H1 (cell line): ENCODE measurements around the gene MT1B. TPM values are rescaled to one million over a fixed set of nuclear protein-coding genes. Genes with fewer than 3 reads are reported as not detected.

Experiments used
- ASH2L ChIP-seq: fragments of 200-600, 300-600 bp; sonication (generic); IDR thresholded peaks from one replicate; pipeline ENCODE4 v1.7.1; 2017; ENCODE audit warnings: low read length
- BACH1 ChIP-seq: IDR thresholded peaks from 2 replicates; pipeline ENCODE4 v1.6.1; 2012; ENCODE audit warnings: low read length, improper control_type of control experiment
- CHD2 ChIP-seq: IDR thresholded peaks from 2 replicates; pipeline ENCODE4 v1.6.1; 2012; ENCODE audit warnings: low read length, improper control_type of control experiment
- CHD7 ChIP-seq: fragments of 300-600 bp; sonication (generic); IDR thresholded peaks from 2 replicates; pipeline ENCODE4 v1.7.1; 2012; ENCODE audit warnings: low read length, moderate library complexity, mild to moderate bottlenecking, inconsistent platforms; ENCODE audit not compliant: insufficient replicate concordance
- GTF2F1 ChIP-seq: IDR thresholded peaks from 2 replicates; pipeline ENCODE4 v1.6.1; 2012; ENCODE audit warnings: low read depth, low read length, improper control_type of control experiment, borderline replicate concordance
- KDM1A ChIP-seq: fragments of 200-600, 300-600 bp; sonication (generic); IDR thresholded peaks from 2 replicates; pipeline ENCODE4 v1.7.1; 2016; ENCODE audit warnings: mild to moderate bottlenecking, low read length, borderline replicate concordance
- NANOG ChIP-seq: IDR thresholded peaks from 2 replicates; pipeline ENCODE4 v1.6.1; 2011; ENCODE audit warnings: low read length, low read depth, mild to moderate bottlenecking, inconsistent platforms; ENCODE audit not compliant: insufficient read depth, poor library complexity, severe bottlenecking
- RBBP5 ChIP-seq: IDR thresholded peaks from 2 replicates; pipeline ENCODE4 v1.7.1; 2012; ENCODE audit warnings: low read depth, mild to moderate bottlenecking, inconsistent platforms, low read length, moderate library complexity, borderline replicate concordance
- RXRA ChIP-seq: IDR thresholded peaks from 2 replicates; pipeline ENCODE4 v1.6.1; 2011; ENCODE audit warnings: low read depth, mild to moderate bottlenecking, low read length, moderate library complexity; ENCODE audit not compliant: insufficient read depth
- SIX5 ChIP-seq: IDR thresholded peaks from 2 replicates; pipeline ENCODE4 v1.6.1; 2011; ENCODE audit warnings: mild to moderate bottlenecking, low read depth, low read length
- TAF1 ChIP-seq: IDR thresholded peaks from 2 replicates; pipeline ENCODE4 v1.6.1; 2011; ENCODE audit warnings: mild to moderate bottlenecking, low read depth, low read length
- YY1 ChIP-seq: IDR thresholded peaks from 2 replicates; pipeline ENCODE4 v1.6.1; 2011; ENCODE audit warnings: low read depth, mild to moderate bottlenecking, low read length
- polyA plus RNA-seq, 7 experiments: library from polyadenylated mRNA; depleted of rRNA in 3 of 7; stranded (reverse) in 5 of 7; unstranded in 2 of 7; fragments of >200 nt in 5 of 7; fragments of 200-250 nt in 2 of 7; gene quantifications; 1 replicate in 5 of 7; 2 replicates in 1 of 7; 4 replicates in 1 of 7; pipeline versions ENCODE4 v1.2.1 to v1.2.3, GENCODE V29; 2011 to 2013; ENCODE audit warnings: missing spikeins in 2 of 7, mixed read lengths in 2 of 7
- total RNA-seq: library from RNA; stranded (reverse); fragmentation: NEBNext Ultra II Directional; extraction: Animal tissue kit (Norgen Biotek cat#: 25700); gene quantifications from 2 replicates; pipeline ENCODE4 v1.2.1, GENCODE V29; 2021

MT1B gene
- total and polyA plus RNA-seq, 2 of the 8 experiments (the other 6 are each of a cell fraction or from before 2014, with no cell fraction given), result not detected

- TF ChIP-seq CHD7 (no peak), SIX5 (no peak), GTF2F1 (no peak), CHD2 (no peak), KDM1A (no peak), BACH1 (no peak), NANOG (no peak), RXRA (no peak), TAF1 (no peak), ASH2L (no peak), RBBP5 (no peak), YY1 (no peak)
These were observed 36.3 kb upstream of the MT1B start (continued) for GRCh38 chr16:56615353-56615752.
